ENCODE measurements around the gene TRDMT1.

DNA sequence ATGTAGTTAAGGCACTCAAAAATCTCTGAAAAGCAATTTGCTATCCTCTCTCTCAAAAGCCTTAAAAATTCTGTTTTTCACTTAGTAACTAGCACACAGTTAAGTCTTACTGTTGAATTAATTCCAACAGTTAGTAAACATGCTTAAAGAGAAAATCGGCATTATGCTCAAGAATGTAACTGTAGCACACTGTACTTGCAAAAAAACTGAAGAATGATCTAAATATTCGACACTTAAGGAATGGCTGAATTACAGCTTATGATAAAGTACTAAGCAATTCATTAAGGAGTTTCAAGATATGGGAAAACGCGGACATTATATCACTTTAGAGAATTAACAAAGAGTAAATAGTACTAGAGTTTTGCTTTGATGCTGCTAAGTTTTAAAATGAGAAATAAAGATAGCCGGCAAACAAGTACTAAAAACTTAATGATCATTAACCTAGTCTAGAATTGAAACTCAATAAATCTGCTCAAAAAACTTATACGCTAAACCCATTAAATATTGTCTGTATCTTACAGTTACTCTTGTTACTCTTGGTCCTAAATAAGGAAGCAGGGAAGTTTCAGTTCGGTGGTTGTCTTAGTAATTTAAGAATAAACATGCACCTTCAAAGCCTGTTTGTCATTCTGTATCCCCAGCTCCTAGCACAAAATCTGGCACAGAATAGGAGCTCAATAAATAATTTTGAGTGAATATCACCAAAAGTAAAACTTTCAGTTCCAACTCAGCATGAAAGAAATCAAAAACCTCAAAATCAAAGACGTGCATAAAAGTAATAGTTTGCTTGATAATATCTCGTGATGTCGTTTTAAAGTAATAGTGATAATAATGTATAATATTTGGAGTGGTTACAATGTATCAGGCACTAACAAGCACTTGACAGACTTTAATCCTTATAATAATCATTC is 1.2 kb downstream of the TRDMT1 start:
- TF ChIP-seq, protein P1, sequence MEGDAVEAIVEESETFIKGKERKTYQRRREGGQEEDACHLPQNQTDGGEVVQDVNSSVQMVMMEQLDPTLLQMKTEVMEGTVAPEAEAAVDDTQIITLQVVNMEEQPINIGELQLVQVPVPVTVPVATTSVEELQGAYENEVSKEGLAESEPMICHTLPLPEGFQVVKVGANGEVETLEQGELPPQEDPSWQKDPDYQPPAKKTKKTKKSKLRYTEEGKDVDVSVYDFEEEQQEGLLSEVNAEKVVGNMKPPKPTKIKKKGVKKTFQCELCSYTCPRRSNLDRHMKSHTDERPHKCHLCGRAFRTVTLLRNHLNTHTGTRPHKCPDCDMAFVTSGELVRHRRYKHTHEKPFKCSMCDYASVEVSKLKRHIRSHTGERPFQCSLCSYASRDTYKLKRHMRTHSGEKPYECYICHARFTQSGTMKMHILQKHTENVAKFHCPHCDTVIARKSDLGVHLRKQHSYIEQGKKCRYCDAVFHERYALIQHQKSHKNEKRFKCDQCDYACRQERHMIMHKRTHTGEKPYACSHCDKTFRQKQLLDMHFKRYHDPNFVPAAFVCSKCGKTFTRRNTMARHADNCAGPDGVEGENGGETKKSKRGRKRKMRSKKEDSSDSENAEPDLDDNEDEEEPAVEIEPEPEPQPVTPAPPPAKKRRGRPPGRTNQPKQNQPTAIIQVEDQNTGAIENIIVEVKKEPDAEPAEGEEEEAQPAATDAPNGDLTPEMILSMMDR (IDR thresholded peaks at IDR 0.05) = no peak
- TF ChIP-seq EZH2 (IDR thresholded peaks at IDR 0.05; ENCODE audit: borderline replicate concordance, insufficient read depth, low read depth, low read length, poor library complexity, severe bottlenecking) = no peak

All from B cell (primary cell).